Lung (tissue), 12 donors: ENCODE results near the gene NTRK3. TPM values are rescaled to one million over a fixed set of nuclear protein-coding genes. Genes with fewer than 3 reads are reported as not detected.

Source experiments
- ATAC-seq: fragments of 200-7000 bp; cut with Tn5 transposase; one replicate; pipeline ENCODE4 v1.9.1; 2020; ENCODE audit warnings: moderate number of reproducible peaks; ENCODE audit not compliant: insufficient read depth, low FRiP score
- DNase-seq, 3 donors: peaks; one replicate each; pipeline ENCODE4 v3.0.0-alpha.2; 2013 to 2017
- H3K27ac ChIP-seq, 2 donors: one replicate each; pipeline ENCODE4 v1.5.1; 2013; ENCODE audit warnings: mild to moderate bottlenecking in 2 of 2, moderate library complexity in 2 of 2, control low read depth in 1 of 2, inconsistent platforms in 1 of 2, low read depth in 1 of 2, low read length in 1 of 2
- H3K27me3 ChIP-seq, 3 donors: one replicate each; pipeline ENCODE4 v1.5.1; 2013; ENCODE audit warnings: low read length in 2 of 3; ENCODE audit not compliant: control insufficient read depth in 3 of 3, insufficient read depth in 3 of 3
- H3K36me3 ChIP-seq, 4 donors: one replicate each; pipeline ENCODE4 v1.5.1; 2013; ENCODE audit warnings: low read length in 4 of 4, mild to moderate bottlenecking in 1 of 4, moderate library complexity in 1 of 4; ENCODE audit not compliant: control insufficient read depth in 4 of 4, insufficient read depth in 4 of 4
- H3K4me1 ChIP-seq, 5 donors: one replicate each; pipeline ENCODE4 v1.5.1; 2013; ENCODE audit warnings: low read length in 5 of 5, mild to moderate bottlenecking in 2 of 5, moderate library complexity in 1 of 5; ENCODE audit not compliant: control insufficient read depth in 5 of 5, insufficient read depth in 5 of 5
- H3K4me3 ChIP-seq: one replicate; pipeline ENCODE4 v1.5.1; 2013; ENCODE audit warnings: mild to moderate bottlenecking, control low read depth, moderate library complexity
- H3K9ac ChIP-seq, 2 donors: one replicate each; pipeline ENCODE4 v1.5.1; 2013; ENCODE audit warnings: low read length in 2 of 2, control low read depth in 1 of 2; ENCODE audit not compliant: insufficient read depth in 1 of 2
- H3K9me3 ChIP-seq, 4 donors: one replicate each; pipeline ENCODE4 v1.5.1; 2013; ENCODE audit warnings: low read length in 3 of 4, mild to moderate bottlenecking in 1 of 4, moderate library complexity in 1 of 4; ENCODE audit not compliant: control insufficient read depth in 4 of 4, insufficient read depth in 3 of 4
- WGBS, 2 donors: extraction: QIAGEN DNeasy Blood & Tissue Kit; methylation state at CpG; one replicate each; pipeline ENCODE4 v1.1.7; 2013; 5-methylcytosine and 5-hydroxymethylcytosine counted together
- polyA plus RNA-seq, 2 donors: library from polyadenylated mRNA; stranded (reverse); fragments of 200-250 nt; gene quantifications; one replicate each; pipeline ENCODE4 v1.2.1, GENCODE V29; 2013
- total RNA-seq, 2 donors: library from RNA; depleted of rRNA in 1 of 2; stranded (reverse); fragments of >200 nt in 1 of 2; gene quantifications; one replicate each; pipeline ENCODE4 v1.2.1, GENCODE V29; 2014 to 2021
- TF ChIP-seq, protein P1 (sequence below): IDR thresholded peaks from 2 replicates; pipeline ENCODE4 v1.5.1; 2012; ENCODE audit warnings: mild to moderate bottlenecking; ENCODE audit errors: control extremely low read depth, extremely low read depth
- donor health status: control.
- donor health status: control.
- donor health status: Bipolar disorder and iron deficiency.
- donor health status: healthy.
- donor health status: DM: yes; HTN: yes; CAD: no.

NTRK3 gene
- total and polyA plus RNA-seq, 4 donors = 0.44 to 11.0 (median 4.2) TPM

DNA sequence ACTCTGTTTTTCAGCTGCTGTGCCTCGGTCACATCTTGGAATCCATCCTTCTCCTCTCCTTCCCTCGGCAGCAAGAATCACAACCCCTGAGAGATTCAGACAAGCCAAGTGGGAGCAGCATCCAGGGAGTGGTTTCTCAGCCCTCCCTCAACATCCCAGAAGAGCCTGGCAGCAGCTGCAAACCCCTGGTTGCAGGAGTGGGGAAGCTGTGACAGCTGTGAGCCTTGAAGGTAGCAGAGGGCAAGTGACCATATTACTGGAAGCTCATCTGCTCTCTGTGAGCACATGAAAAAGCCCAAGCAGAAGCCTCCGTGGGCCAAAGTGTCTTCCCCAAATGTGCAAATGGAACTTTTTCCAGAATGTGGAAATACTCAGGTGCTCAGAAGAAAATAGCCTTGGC, 312.9 kb downstream of the NTRK3 start:
- H3K27me3 ChIP-seq = peaks cover 0 to 3% (median 0%) of the 10 kb centered on the region in 3 donors
- no peak for DNase-seq
- no peak overlapping the region for H3K9ac ChIP-seq
- WGBS, 2 donors = 72 to 97% methylated on average over 3 of the region's 3 CpGs
- H3K36me3 ChIP-seq = no peaks in the 10 kb centered on the region
- TF ChIP-seq, protein P1, sequence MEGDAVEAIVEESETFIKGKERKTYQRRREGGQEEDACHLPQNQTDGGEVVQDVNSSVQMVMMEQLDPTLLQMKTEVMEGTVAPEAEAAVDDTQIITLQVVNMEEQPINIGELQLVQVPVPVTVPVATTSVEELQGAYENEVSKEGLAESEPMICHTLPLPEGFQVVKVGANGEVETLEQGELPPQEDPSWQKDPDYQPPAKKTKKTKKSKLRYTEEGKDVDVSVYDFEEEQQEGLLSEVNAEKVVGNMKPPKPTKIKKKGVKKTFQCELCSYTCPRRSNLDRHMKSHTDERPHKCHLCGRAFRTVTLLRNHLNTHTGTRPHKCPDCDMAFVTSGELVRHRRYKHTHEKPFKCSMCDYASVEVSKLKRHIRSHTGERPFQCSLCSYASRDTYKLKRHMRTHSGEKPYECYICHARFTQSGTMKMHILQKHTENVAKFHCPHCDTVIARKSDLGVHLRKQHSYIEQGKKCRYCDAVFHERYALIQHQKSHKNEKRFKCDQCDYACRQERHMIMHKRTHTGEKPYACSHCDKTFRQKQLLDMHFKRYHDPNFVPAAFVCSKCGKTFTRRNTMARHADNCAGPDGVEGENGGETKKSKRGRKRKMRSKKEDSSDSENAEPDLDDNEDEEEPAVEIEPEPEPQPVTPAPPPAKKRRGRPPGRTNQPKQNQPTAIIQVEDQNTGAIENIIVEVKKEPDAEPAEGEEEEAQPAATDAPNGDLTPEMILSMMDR = no peak
- H3K4me3 ChIP-seq = no peak overlapping the region
- no peak overlapping the region for H3K27ac ChIP-seq
- peaks cover 0 to 2% (median 0%) of the 10 kb centered on the region in 4 donors for H3K9me3 ChIP-seq
- ATAC-seq = no peak
- peaks cover 0 to 10% (median 0%) of the 10 kb centered on the region in 5 donors for H3K4me1 ChIP-seq

- DNase-seq = no peak
- Histone ChIP-seq H3K4me1 (peaks cover 0 to 4% (median 0%) of the 10 kb centered on the region in 5 donors), H3K4me3 (no peak overlapping the region), H3K9ac (no peak overlapping the region), H3K27ac (no peak overlapping the region), H3K27me3 (peaks cover 0 to 3% (median 0%) of the 10 kb centered on the region in 3 donors), H3K36me3 (no peaks in the 10 kb centered on the region), H3K9me3 (peaks cover 0 to 2% (median 0%) of the 10 kb centered on the region in 4 donors)
- 70 to 77% methylated on average over 6 of the region's 6 CpGs for whole genome bisulfite sequencing, 2 donors
- TF ChIP-seq, protein P1 = no peak
- ATAC-seq = no peak
Observed at GRCh38 chr15:87942316-87942715, 314.2 kb downstream of the NTRK3 start.

DNA sequence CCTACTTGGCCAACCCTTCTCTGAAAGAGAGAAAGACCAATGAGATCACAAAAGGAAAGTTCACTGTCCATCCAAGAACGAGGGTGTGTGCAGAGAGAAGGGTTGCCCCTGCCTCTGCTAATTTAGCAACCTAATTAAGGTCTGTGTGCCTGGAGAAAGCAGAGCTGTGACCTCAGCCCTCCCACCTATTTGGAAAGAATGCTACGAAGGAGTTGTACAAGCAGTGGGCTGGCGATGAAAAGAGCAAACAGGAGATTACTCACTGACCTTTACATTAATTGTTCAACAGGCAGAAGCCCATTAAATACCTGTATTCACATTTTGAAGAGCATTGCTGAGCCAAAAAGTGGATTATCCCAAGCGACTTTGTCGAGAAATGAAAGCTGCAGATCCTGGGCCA, 314.9 kb downstream of the NTRK3 start:
- DNase-seq (no peak), ATAC-seq (no peak)
- 72 to 82% methylated on average over 5 of the region's 5 CpGs for WGBS, 2 donors
- Histone ChIP-seq H3K27me3 (peaks cover 0 to 3% (median 0%) of the 10 kb centered on the region in 3 donors), H3K4me1 (peaks cover 0 to 4% (median 0%) of the 10 kb centered on the region in 5 donors), H3K36me3 (no peaks in the 10 kb centered on the region), H3K4me3 (no peak overlapping the region), H3K9ac (no peak overlapping the region), H3K27ac (no peak overlapping the region), H3K9me3 (peaks cover 0 to 2% (median 0%) of the 10 kb centered on the region in 4 donors)
- TF ChIP-seq, protein P1 = no peak

- no peak overlapping the region for H3K4me3 ChIP-seq
- TF ChIP-seq, protein P1 = no peak
- no peak overlapping the region for H3K27ac ChIP-seq
- DNase-seq (no peak), ATAC-seq (no peak)
- H3K9me3 ChIP-seq = peaks cover 0 to 2% (median 0%) of the 10 kb centered on the region in 4 donors
- no peak overlapping the region for H3K9ac ChIP-seq
- H3K27me3 ChIP-seq = peaks cover 0 to 3% (median 0%) of the 10 kb centered on the region in 3 donors
- H3K36me3 ChIP-seq = no peaks in the 10 kb centered on the region
- peaks cover 0 to 4% (median 0%) of the 10 kb centered on the region in 5 donors for H3K4me1 ChIP-seq
- WGBS, 2 donors = 16 to 46% methylated on average over 2 of the region's 2 CpGs
Observed at GRCh38 chr15:87940768-87941167, 315.8 kb downstream of the NTRK3 start.
